CD4-positive, alpha-beta T cell treated with Interleukin-6 for 4 hours (primary cell): ENCODE measurements around the gene RSF1.
A peak's percentile ranks its signal among the peaks of the same experiment; 100 is the strongest.

Source experiments
- DNase-seq: peaks from one replicate; pipeline ENCODE4 v3.0.0-alpha.2; 2020; ENCODE audit warnings: mixed read lengths

RSF1 gene

GRCh38 chr11:77736473-77736872 is 84.0 kb downstream of the RSF1 start:
- DNase-seq, result no peak

DNA sequence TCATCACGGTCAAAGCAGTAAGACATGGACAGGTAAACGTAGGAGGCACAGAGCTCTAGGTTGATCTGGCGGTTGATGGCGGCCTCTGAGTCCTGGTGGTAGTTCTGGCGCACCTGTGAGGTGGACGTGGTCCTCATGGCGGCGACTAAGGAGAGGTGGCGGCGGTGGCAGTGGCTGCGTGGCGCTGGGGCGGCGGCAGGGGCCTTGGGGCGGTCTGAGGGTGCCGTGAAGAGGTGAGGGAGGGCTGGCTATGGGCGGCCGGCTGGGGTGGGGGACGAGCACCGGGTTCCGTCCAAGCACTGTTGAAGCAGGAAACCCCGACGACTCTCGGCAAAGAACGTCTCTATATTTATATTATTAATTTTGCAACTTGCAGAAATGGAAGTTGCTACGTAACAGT is 85.6 kb downstream of the RSF1 start:
- DNase-seq, result no peak

DNA sequence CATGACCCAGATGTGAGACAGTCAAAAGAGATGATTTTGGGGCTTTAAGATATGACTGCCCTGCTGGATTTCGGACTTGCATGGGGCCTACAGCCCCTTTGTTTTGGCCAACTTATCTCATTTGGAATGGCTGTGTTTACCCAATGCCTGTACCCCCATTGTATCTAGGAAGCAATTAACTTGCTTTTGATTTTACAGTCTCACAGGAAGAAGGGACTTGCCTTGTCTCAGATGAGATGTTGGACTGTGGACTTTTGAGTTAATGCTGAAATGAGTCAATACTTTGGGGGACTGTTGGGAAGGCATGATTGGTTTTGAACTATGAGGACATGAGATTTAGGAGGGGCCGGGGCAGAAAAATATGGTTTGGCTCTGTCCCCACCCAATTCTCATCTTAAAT is 88.4 kb downstream of the RSF1 start:
- DNase-seq, result no peak

DNA sequence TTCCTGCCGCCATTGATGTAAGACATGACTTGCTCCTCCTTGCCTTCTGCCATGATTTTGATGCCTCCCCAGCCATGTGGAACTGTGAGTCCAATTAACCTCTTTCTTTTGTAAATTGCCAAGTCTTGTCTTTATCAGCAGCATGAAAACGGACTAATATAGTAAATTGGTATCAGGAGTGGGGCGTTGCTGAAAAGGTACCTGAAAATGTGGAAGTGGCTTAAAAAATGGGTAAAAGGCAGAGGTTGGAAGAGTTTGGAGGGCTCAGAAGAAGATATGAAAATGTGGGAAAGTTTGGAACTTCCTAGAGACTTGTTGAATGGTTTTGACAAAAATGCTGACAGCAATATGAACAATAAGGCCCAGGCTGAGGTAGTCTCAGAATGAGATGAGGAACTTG is 89.7 kb downstream of the RSF1 start:
- DNase-seq, result no peak

GRCh38 chr11:77729063-77729462 is 91.5 kb downstream of the RSF1 start:
- DNase-seq, result no peak

DNA sequence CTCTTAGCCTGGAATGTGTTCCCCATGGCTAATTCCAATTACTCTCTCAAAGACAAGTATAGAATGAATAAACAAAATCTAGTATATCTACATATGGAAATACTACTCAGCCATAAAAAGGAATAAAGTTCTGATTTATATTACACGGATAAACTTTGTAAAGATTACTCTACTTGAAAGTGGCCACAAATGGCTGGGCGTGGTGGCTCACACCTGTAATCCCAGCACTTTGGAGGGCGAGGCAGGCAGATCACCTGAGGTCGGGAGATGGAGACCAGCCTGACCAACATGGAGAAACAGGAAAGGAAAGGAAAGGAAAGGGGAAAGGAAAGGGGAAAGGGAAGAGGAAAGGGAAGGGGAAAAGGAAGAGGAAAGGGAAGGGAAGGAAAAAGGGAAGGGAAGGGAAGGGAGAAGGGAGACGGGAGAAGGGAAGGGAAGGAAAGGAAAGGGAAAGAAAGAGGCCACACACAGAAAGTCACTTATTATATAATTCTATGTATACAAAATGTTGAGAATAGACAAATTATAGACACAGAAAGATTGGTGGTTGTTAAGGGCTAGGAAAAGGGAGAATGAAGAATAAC is 92.2 kb downstream of the RSF1 start:
- no peak for DNase-seq

DNA sequence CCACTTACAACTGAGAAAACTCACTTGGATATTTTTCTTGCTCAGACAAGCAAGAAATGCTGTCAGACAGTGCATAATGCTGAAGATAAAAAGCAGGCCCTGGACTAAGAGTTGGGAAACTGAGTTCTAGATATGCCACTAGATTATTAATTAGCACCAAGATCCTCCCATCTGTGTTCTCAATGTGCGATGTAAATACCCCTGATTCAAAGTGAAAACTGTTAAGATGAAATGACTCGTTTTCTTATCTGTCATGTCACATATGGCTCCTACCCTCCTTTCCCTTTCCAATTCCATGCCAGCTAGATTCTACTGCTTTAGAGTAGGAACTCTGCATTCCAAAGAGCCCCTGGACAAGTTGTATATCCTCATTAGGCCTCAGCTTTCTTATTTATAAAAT is 94.0 kb downstream of the RSF1 start:
- no peak for DNase-seq

DNA sequence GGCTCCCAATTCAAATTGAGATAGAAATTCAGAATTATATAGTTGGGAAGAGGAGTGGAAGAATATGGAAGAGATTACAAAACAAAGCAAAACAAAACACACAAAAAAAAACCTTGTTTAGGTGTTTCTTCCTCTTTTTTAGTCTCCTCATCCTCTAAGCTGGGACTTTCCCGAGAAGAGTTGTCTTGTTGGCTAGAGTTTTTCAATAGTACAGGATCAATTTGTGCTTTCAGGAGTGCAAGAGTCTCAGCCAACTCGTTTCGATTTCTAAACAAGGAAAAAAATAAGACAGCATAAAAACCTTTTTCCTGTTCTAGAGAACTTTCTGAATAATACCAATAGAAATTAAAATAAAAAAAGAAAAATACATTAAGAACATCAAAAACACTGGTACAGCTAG is 95.1 kb downstream of the RSF1 start:
- DNase-seq, result no peak

- no peak for DNase-seq
Observed at GRCh38 chr11:77724636-77725035, 95.9 kb downstream of the RSF1 start.

- DNase-seq, result no peak
Observed at GRCh38 chr11:77723024-77723423, 97.5 kb downstream of the RSF1 start.

GRCh38 chr11:77710358-77710757 is 110.2 kb downstream of the RSF1 start:
- DNase-seq, result no peak

- DNase-seq, result no peak
Observed at GRCh38 chr11:77705876-77706579, 114.5 kb downstream of the RSF1 start.

GRCh38 chr11:77705195-77705875 is 115.2 kb downstream of the RSF1 start:
- peak; percentile 2 for DNase-seq

GRCh38 chr11:77704029-77704428 is 116.5 kb downstream of the RSF1 start:
- DNase-seq, result no peak

GRCh38 chr11:77699425-77699824 is 121.1 kb downstream of the RSF1 start:
- DNase-seq, result no peak

DNA sequence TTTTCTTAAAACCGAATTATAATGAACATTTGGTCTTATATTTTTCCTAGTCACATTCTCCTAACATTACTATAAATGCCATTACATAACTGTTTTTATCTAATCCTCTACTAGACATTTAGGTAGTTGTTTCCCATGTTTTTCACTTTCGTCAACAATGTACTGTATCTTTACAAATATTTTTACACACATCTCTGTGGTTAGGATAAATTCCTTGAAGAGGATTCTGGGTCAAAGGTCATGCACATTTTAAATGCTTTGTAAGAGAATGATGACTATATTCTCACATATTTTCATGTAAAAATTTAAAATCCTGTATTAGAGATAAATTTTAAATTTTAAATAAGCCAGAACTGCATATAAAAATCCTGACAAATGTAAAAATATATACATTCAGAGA is 121.6 kb downstream of the RSF1 start:
- no peak for DNase-seq

GRCh38 chr11:77697865-77698264 is 122.7 kb downstream of the RSF1 start:
- no peak for DNase-seq

DNA sequence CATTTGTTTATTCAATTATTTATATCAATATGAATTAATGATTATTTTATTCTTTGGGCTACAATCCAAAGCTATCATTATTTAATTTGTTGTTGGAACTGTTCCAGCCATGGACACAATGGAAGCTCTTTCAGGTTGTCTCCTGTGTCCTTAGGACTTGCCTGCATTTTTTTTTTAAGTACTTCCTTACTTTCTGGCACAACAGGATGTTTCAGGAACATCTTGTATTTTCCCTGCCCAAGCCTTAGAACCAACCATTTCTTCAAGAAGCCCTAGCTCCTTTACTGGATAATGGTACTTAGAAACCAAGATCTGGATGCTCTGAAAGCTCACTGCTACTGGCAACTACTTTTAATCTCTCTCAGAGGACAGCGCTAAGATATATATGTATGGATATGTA is 125.1 kb downstream of the RSF1 start:
- DNase-seq, result no peak

DNA sequence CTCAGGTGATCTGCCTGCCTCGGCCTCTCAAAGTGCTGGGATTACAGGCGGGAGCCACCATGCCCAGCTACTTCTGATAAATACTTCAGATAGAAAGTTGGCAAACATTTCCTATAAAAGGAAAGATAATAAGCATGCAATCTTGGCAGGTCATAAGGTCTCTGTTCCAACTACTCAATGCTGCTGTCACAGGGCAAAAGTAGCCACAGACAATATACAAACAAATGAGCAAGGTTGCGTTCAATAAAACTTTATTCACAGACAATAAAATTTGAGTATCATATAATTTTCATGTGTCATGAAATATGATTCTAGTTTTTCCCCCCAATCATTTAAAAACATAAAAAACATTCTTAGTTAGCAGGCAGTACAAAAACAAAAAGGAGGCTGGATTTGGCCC is 129.9 kb downstream of the RSF1 start:
- DNase-seq, result no peak

- DNase-seq, result no peak
Observed at GRCh38 chr11:77687088-77687487, 133.4 kb downstream of the RSF1 start.

- no peak for DNase-seq
Observed at GRCh38 chr11:77677138-77677537, 143.4 kb downstream of the RSF1 start.

- no peak for DNase-seq
Observed at GRCh38 chr11:77672264-77672663, 148.3 kb downstream of the RSF1 start.

DNA sequence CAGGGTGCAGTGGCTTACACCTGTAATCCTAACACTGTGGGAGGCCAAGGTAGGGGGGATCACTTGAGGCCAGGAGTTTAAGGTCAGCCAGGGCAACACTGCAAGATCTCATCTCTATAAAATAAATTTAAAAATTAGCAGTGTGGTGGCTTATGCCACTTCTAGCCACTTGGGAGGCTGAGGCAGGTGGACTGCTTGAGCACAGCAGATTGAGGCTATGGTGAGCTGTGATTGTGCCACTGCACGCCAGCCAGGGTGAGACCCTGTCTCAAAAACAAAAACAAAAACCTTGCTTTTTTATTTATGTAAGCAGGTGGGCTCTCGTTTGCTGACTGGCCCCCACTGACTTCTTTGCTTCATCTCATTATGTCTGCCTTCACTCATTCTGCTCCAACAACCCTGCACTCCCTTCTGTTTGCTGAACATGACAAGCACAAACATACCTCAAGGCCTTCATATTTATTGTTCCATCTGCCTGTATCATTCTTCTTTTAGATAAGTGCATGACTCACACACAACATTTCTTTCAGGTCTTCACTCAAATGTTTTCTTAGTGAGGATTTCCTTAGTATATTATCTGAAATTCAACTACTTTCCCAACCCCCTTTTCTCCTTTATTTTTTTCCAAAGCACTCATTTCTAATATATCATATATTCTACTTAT is 150.5 kb downstream of the RSF1 start:
- DNase-seq, result no peak

- DNase-seq, result no peak
Observed at GRCh38 chr11:77668760-77669159, 151.8 kb downstream of the RSF1 start.
